Hematopoietic multipotent progenitor cell (in vitro differentiated cells): ENCODE results near the gene KDM7A. TPM values are rescaled to one million over a fixed set of nuclear protein-coding genes. Genes with fewer than 3 reads are reported as not detected.

Source experiments
- DNase-seq, 3 donors: peaks; one replicate each; pipeline ENCODE4 v3.0.0-alpha.2; 2011 to 2015; ENCODE audit warnings: low read depth in 2 of 3, low spot score in 2 of 3
- total RNA-seq: library from RNA; depleted of rRNA; stranded (reverse); fragments of >200 nt; gene quantifications from one replicate; pipeline ENCODE4 v1.2.3, GENCODE V29; 2012

The KDM7A gene
- total RNA-seq, 1 donor, result 3.2 TPM

DNA sequence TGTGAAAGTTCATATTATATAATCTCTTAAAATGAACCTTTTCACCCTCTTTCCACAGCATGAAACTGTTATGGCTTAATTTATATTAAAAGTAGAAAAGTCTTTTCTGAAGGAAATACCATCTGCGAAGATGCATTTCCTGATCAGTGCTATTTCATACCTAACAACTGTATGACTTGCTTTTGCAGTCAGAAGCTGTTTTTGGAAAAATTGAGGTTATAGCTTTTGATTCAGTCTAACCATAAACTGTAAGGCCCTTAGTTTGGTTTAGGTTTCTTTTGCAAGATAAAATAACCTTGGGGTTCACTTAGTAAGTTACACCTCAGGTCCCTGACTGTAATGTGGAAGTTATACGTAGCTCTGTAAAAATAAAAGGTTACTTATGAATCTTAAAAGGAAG, 91.3 kb downstream of the KDM7A start:
- no peak for DNase-seq

DNA sequence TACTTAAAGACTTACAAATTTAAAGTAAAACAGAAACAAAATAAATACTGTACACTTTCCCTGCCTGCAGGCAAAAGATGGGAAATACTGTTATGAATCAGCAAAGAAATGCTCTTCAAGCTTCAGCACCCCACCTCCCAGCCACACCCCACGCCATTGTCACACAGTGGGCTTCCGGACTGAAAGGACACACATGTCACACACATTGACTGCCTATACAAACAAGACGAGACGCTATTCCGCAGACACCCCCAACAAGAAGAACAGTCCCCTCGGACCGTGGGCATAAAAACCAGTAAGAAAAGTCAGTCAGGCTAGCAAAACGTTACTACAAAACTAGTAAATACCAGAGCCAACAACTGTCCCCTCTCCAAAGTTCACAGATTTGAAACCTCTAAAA, 91.8 kb downstream of the KDM7A start:
- DNase-seq, result no peak

DNA sequence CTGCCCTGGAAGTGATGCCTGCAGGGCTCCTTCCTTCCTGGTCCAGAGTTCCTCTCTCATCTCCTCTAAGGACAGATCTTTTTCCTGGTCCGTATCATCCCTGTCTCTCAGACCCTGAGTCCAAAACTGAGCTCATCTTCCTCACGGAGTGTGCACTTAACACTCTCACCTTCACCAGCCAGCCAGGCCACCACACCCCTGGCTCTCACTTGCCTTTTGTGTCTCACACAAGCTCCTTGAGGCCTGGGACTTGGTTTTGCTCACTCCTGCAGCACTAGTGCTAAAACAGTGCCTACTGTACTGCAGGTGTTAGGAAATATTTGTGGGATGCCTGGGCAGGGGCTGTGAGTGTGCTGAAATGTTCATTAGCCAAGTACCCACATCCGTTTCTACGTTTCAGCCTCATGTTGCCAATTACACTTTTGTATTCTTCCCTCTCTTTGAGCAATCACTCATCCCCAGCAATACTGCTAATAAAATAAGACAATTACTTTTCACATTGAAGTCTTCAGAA, 92.6 kb downstream of the KDM7A start:
- no peak for DNase-seq

DNA sequence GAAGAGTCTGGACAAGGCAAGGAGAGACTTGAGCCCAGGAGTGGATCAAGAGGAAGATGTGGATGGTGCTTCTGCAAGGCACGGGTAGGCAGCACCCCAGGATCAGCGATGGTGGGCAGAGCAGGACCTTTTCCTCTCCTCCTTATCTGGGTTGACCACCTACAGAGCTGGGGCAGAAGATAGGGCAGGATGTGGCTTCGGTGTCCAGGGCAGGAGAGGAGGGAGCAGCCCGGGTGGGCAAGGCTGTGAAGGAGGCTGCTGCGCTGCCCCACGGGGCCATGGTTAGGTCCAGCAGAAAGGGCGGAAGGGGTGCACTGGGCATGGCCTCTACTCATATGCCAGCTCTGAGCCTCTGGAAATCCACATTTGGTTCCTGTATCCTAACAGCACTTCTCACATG, 94.0 kb downstream of the KDM7A start:
- DNase-seq, result no peak

DNA sequence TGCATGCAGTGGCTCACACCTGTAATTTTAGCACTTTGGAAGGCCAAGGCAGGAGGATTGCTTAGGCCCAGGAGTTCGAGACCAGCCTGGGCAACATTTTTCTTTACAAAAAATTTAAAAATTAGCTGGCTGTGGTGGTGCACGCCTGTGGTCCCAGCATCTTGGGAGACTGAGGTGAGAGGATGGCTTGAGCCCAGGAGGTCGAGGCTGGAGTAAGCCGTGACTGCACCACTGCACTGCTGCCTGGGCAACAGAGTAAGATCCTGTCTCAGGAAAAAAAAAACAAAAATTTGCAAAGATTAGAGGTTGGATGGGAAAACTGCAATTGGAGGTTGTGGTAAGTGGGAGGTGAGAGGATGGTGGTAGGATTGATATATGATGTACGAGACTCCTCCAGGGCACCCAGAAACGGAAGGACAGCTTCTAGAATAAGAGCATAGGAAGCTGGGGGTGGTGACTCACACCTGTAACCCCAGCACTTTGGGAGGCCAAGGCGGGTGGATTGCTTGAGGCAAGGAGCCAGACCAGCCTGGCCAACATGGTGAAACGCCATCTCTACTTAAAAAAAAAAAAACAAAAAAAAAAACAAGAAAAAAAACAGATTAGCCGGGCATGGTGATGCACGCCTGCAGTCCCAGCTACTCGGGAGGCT, 94.9 kb downstream of the KDM7A start:
- DNase-seq, result no peak

DNA sequence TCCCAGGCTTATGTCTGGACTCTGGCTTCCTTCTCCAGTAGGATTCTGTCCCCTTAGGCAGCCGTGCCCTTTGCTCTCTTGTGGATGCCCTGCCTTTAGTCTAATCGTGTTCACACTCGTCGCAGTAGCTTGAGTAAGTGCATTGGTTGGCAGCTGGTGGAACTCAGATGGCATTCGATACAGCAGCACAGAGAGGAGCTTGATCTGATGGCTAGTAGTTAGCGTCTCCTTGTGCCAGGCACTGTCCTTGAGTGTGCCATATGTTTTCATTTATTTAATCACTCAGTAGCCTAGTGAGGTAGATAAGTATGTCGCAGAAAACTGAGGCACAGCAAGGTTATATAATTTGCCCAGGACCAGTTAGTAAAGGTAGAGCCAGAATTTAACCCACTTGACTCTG, 95.9 kb downstream of the KDM7A start:
- DNase-seq, result no peak

DNA sequence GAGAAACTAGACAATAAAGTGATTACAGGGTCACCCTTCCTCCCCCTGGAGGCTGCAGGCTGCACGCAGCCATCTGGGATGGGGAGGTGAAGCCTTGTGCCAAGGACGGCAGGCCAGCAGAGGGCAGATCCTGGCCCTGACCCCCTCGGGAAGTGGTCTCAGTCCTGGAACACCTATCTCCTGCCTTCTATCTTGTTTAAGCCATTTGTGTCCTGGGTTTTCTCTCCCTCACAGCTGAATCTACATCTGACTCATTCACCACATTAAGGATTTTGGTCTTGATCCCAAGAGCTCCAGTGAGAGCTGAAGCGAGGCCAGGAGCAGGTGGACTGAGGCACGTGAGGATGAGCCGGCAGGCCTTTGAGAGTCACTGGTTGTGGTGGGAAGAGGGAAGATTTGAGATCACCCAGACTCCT, 97.7 kb downstream of the KDM7A start:
- DNase-seq, result peak in 2 of 3 donors; percentile 28 to 48

DNA sequence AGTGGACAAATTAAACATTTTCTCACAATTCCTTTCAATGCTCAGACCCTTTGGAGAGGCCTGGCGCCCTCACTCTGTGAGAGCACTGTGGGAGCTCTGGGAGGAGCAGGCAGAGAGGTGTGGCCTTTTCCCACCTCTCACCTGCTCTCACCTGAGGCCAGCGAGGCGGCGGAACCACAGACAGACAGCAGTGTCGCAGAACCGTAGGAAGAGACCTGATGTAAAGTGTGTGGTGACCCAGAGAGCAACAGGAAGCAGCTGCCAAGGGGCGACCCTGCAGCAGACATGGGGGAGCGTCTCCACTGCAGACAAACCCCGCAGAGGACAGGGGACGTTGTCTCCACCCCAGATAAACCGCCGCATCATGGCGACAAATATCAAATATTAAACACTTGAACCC, 98.4 kb downstream of the KDM7A start:
- DNase-seq, result no peak

DNA sequence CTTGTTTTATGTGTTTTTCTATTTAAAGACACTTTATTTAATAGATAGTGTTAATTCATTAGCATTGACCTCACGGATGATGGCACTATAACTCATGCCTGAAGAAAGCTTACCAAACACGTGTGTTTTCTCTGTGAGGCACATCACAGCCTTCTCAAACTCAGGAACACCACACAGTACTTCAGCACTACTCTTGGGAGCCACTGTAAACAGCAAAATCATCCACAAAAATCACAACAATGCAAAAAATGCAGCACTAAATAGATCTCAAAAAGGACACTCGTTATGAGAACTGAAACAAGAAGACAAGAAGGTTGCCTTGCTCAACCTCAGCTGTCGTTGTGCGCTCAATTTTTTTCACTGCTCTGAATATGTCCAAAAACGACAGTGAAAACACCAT, 102.0 kb downstream of the KDM7A start:
- no peak for DNase-seq

DNA sequence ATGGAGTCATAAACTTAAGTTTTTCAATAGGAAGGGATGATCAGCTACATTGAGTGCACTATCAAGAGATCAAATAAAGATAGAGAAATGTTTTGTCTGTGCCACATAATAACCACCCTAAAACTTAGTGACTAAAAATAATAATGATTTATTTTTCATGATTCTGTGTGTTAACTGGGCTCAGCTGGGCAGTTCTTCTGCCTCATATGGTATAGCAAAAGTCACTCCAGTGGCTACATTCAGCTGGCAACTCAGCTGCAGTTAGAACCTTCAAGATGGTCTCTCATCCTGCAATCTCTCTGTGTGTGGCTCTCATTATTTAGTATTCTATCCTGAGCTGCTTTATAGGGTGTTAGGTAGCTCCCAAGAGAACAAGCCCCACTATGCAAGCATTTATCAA, 106.2 kb downstream of the KDM7A start:
- no peak for DNase-seq

DNA sequence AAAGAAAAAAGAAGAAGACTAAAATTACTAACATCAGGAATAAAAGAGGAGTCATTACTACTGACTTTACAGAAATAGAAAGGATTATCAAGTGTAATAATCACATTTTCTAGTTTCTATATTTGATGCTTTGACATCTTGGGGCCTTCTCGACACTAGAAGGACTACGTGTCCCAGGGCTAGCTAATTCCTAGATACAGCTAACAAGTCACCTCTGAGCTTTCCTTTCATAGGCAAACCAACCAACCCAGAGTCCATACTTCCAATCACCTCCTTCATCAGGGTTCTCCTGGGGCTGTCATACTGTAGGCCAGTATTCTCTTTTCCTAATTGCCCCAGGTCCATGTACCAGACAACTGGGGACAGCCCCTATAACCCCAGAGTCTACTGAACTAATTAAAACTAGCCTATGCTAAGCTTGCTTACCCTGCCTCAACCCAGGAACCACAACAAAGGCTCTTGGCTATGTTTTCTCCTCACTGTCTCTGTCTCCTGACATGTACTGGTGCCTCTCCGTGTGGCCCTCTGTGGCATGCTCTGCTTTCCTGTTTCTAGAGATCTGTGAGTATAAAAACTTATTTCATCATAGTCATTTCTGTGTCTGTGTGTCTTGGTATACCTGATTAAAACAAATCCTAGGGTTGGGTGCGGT, 107.4 kb downstream of the KDM7A start:
- DNase-seq, result no peak

DNA sequence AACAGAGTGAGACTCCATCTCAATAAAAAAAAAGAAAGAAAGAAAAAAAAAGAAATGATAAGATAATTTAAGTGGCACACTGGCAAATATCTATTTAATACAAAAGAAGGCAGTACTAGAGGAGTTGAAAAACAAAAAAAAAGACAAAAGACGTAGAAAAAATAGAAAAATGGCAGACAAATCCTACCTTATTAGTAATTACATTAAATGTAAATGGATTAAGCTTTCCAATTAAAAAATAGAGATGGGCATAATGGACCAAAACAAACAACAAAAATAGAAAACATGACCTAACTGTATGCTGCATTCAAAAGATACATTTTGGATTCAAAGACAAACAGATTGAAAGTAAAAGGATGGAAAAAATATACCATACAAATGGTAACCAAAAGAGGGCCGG, 108.8 kb downstream of the KDM7A start:
- no peak for DNase-seq

DNA sequence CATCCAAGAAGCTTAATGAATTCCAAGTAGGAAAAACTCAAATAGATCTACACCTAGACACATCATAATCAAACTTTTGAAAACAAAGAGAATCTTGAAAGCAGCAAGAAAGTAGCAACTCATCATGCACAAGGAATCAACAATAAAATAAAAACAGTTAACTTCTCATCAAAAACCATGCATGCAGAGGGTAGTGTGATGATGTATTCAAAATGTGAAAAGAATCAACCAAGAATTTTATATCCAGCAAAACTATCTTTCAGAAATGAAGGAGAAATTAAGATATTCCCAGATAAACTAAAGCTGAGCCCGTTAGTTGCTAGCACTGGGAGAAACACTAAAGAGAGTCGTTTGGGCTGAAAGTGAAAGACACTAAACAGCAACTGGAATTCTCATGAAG, 109.7 kb downstream of the KDM7A start:
- no peak for DNase-seq

DNA sequence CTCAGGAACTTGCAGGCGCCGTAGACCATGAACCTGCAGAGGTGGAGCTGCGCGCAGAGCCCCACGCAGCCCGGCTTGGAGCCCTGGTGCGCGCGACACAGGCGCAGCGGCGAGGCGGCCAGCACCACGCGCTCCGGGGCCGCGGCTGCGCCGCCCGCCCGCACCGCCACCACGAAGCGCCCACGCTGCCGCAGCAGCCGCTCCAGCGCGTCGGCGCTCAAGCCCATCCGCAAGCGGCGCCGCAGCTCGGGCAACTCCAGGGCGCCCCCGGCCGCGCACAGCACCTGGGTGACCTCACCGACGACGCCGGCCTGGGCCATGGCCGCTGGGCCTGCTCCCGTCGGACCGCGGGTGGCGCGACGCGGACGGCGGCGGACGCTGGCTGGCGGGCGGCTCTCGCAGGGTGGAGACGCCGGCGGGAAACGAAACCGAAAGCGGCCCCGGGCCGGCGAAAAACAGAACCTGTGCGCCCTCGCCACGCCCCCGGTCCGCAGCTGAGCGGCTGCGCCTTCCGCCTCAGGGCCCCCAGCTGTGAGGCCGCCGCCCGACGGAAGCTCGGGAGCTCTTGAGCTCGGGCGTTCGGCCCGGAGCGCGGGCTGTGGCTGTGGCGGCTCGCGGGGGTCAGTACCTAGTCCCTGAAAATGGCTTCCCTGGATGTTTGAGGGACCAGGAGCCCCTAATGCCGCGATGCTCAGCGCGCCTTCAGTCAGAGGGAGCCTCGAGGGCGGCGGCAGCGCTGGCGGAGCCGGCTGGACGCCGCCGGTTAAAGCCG, 114.1 kb downstream of the KDM7A start, which contains the start of gene PARP12:
Gene PARP12, minus strand, starts transcription at position 424 of the 772 bp plus-strand sequence. Its CDS starts 104 bp downstream, at position 320.
- peak; percentile 78 to 93 (median 92) for DNase-seq

DNA sequence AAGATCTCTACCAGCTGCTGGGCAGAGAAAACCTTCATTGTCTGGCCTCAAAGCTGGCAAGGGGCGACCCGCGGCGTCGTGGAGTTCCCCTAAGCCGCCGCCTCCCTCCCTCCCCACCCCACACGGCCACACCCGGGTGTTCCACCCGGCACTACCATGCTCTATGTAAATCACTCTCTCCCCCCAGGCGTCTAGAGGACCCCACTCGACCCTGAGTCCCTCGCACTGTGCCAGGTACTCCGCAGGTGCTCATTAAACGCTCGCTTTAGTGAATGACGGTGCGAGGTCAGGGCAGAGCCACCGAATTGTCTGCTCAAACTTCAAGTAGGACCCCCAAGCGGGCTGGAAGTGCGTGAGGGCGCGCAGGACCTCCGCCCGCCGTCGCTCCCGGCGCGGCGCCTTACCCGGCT, 114.7 kb downstream of the KDM7A start:
- peak; percentile 37 to 63 (median 60) for DNase-seq

DNA sequence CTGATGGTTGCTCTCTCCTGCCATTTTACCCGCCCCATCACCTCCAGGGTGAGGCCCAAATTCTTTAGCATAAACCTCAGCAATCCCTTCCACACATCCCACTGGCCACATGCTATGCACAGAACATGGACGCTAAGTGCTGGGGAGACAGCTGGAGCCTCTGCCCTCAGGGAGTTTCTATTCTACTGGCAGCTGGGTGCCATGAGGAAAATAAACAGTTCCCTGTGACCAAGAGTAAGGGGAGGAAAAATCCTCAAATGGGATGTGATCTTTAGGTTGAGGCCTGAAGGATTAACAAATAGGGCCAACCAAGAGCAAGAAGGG, 115.2 kb downstream of the KDM7A start:
- no peak for DNase-seq

DNA sequence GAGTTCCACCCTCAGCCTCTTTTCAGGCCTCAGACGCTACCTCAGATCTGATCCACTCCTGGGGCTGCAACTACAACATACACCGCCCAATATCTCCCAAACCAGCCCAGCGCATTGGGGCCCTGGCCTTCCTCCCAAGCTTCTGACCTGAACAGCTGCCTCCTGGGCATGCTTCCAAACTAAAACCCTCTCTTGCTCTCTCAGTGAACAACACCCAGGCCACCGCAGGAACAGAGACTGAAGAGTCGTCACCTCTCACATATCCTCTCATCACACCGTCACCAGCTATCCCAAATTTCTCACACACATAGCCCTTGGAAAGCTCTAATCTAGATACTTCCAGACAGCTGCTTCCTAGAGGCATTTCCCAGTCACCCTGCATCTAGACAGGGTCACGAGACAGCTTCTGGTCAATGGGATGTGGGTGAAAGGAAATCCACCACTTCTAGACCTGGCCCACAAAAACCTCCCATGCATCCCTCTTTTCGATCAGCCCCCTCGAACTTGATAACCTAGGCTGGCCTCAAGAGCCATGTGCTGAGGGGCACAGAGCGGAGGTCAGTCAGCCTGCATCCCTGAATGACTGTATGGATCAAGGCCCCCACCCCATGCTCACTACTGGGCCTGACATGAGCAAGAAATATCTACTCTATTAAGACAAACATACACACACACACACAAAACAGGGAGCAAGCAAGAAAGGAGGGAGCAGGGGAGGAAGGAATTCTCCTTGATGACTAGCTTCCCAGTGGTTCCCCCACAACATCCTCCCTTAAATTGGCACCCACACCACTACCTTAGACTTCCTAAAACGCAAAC, 115.8 kb downstream of the KDM7A start:
- DNase-seq, result peak in 1 of 3 donors; percentile 32

DNA sequence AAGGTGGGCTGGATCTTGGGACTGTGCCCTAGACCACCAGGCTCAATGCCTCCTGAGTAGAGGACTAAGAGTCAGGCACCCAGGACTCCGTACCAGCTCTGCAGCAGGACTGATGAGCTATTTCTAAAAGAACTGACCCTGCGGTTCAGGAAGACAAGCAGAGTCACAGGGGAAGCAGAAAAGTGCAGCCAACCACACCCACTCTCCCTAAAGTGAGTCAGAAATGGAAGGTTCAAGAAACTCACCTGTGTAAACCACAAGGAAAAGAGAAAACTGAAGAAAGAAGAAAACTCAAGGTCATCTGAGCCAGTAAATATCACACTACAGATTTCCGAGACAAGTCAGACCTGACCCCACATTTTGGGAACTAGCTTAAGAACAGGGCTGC, 116.5 kb downstream of the KDM7A start:
- DNase-seq, result no peak

DNA sequence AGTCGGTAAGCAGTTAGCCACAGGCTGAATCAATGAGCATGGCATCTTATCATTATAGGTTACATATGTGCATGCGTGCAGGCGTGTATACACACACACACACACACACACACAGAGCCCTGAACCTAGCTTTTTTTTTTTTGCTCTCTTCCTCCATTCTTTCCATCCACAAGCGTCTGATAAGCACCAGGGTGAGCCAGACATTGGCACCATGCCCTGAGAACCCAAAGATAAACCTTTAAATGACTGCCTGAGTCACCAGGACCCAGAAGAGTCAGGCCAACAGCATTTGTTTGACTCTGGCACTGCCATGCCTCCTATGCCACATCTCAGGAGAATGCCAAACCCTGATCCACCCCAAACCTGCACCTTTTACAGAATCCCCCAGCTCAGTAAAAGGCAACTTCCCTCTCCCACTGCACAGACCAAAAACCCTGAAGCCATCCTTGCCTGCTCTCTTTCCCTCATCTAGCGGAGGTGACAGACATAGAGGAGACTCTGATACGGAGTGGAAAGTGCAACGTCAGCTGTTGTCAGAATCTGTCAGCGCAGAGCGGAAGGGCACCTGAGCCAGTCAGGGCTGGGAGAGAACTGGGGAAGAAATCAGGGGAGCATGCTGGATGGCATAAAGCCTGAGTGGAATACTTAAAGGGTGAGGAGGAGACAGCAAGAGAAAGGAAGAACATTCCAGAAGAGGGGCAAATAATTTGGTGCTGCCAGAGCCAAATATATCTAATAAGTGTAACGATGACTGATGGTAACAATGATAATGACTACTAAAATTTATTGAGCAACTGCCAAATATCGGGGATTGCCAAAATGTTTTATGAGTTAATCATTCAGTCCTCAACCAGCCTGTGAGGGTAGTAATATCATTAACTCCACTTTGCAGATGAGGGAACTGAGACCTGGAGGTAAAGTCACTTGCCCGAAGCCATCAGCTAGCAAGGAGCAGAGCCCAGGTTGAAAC, 117.2 kb downstream of the KDM7A start:
- DNase-seq, result peak in 2 of 3 donors; percentile 74 to 82

DNA sequence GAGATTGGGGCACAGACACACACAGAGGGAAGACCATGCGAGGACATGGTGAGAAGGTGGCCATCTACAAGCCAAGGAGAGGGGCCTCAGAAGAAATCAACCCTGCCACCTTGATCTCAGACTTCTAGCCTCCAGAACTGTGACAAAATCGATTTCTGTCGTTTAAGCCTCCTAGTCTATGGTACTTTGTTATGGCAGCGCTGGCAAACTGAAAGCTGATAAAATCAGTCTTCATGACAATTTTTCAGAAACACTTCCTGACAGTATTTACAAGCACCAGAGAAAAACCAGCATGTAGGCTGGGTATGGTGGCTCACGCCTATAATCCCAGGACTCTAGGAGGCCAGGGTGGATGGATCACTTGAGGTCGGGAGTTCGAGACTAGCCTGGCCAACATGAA, 118.3 kb downstream of the KDM7A start:
- no peak for DNase-seq
